PC-3 (cell line): ENCODE data around the gene PLA2G4A.

Source experiments
- CTCF ChIP-seq: fragments of 300-600 bp; sonication (generic); conservative IDR thresholded peaks from 2 replicates; pipeline ENCODE4 v1.5.1; 2017; ENCODE audit warnings: antibody characterized with exemption, low read depth, mild to moderate bottlenecking, low read length
- EZH2 ChIP-seq: fragments of 300-600 bp; sonication (generic); IDR thresholded peaks from one replicate; pipeline ENCODE4 v1.6.1; 2017; ENCODE audit warnings: antibody characterized with exemption, mild to moderate bottlenecking, low read length; ENCODE audit not compliant: unreplicated experiment
- EZH2phosphoT487 ChIP-seq: fragments of 300-600 bp; sonication (generic); IDR thresholded peaks from 2 replicates; pipeline ENCODE4 v1.6.1; 2018; ENCODE audit warnings: mild to moderate bottlenecking, antibody characterized with exemption, low read length, borderline replicate concordance

GRCh38 chr1:186948535-186948934, 119.8 kb downstream of the PLA2G4A start:
- TF ChIP-seq CTCF (no peak), EZH2 (no peak), EZH2phosphoT487 (no peak)
